Activated gamma-delta T cell treated with anti-CD3 and anti-CD28 coated beads, Interleukin-2, amount 50 U/mL, for 16 hours (primary cell): ENCODE measurements around the gene VSNL1.

ENCODE experiments used
- DNase-seq: peaks from one replicate; pipeline ENCODE4 v3.0.0-alpha.2; 2020; ENCODE audit warnings: low read depth

VSNL1 gene

GRCh38 chr2:17646081-17646554, 105.6 kb downstream of the VSNL1 start:
- peak; percentile 22 for DNase-seq

DNA sequence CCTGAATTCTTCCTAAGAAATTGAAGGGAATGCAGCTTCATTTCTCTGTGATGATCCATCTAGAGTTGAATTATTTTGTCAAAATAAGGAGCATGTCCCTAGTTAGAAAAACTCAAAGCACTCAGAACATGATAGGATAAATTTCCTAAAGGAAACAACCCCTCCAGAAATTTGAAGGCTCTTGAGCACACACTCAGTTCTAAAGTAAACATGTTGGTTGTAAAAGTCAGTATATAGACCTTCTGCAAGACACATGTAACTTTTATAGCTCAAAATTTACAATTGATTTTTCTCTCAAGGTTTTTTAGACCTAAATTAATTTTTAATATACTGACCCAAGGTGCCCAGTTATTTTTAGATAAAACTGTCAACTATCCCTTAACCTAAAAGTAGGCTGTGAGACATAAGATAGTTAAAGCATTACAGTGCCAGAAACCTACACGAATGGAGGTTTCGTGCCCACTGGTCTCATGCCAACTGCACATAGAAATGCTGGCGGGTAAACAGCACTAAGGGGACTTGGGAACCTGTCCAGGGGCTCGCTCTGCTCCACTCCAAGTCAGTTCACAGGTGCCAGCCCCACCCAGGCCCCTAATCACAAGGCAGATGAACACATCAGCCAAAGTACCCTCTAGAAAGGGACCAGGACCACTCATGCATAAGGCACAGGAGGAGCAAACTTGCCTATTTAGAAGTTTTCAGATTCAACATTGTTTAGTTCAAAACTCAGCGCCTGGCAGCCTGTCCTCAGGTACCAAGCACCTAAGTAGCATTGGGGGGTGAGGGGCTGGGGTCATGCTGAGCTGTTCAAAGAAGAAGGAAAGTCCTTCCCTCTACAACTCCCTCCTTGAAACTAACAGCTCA, 106.6 kb downstream of the VSNL1 start:
- DNase-seq, result no peak

GRCh38 chr2:17648581-17648980, 108.1 kb downstream of the VSNL1 start:
- no peak for DNase-seq

- no peak for DNase-seq
Observed at GRCh38 chr2:17649026-17649425, 108.5 kb downstream of the VSNL1 start.

DNA sequence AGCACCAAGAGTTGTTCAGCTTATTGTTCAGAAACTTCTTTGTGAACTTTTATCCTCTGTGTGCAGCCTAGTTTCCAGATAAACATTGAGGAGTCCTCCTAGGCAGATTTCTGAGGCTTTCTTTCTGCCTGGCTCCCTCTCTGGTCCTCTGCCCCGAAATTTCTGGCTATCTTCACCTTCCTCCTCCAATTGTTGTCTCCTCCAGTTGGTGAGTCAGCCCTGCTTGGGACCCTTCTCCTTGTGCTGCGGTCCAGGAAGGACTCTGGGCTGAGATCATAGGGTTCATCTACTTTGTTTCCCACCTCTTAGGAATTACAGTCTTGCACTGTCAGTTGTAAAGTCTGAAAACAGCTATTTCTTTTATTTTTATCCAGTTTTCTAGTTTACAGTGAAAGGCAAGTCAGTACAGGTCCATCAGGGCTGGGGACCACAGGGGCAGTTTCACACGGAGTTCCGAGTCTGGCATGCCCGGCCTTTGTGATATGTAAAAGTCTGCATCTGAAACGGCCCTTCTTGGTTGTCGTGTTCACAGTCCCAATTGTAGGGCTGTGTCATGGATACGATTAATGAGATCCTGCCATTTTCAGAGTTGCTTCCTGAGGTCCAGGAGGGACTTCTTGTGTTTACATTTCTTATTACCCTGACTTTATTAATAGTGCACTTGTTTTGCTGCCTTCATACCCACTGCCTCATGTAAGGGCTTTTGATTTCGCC, 112.3 kb downstream of the VSNL1 start:
- DNase-seq, result no peak

- DNase-seq, result no peak
Observed at GRCh38 chr2:17657759-17658158, 117.3 kb downstream of the VSNL1 start.

GRCh38 chr2:17658251-17658843, 117.9 kb downstream of the VSNL1 start:
- DNase-seq, result no peak

DNA sequence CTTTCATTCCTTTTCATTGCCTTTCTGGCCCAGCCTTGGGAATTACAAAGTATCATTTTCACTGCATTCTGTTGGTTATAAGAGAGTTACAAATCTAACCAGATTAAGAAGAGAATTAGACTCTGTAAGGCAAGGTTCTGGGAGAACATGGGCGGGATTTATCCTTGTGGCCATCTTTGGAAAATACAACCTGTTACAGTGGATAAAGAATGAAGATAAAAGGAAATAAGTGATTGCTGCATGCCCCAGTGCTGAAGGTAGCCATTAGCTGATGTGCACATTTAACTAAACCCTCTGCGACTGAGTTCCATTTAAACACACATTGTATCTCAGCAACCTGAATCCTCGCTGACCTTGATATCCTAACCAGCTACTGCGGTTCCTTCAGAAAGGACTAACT, 119.7 kb downstream of the VSNL1 start:
- DNase-seq, result no peak

- no peak for DNase-seq
Observed at GRCh38 chr2:17661460-17661859, 121.0 kb downstream of the VSNL1 start.

DNA sequence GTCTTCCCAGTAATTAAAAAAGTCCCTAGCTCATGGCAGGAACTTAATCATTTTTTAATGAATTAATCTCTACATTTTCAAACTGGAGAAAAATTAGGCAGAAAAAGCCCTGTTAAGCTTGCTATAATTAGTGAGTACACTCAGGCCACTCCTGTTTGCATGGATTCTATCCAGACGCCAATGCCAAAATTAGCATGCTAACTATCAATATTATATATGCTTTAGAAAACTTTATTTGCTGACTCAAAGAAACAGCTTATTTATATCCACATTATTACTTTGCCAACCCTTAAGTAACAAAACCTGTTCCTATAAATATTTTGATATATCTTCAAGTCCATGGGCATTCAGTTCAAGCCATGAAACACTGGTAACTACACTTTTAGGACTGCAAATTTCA, 122.2 kb downstream of the VSNL1 start:
- no peak for DNase-seq

DNA sequence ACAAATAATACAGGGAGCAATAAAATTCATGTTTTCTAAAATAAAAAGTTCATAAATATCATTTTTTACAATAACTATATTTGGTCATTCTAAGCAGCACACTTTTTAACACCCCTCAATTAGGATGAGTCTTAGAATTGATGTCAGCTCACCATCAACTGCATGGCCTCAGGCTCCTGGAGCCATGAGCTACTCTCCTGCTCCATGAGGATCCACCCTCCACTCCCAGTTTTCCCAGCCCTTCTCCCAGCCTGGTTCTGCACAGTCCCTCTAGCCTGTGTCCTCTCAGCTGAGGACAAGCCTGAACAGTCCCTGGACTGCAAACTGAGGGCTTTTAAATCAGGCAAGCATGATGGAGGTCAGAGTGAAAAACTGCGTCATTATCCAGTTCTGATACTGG, 124.0 kb downstream of the VSNL1 start:
- DNase-seq, result no peak

- no peak for DNase-seq
Observed at GRCh38 chr2:17667898-17668297, 127.4 kb downstream of the VSNL1 start.

DNA sequence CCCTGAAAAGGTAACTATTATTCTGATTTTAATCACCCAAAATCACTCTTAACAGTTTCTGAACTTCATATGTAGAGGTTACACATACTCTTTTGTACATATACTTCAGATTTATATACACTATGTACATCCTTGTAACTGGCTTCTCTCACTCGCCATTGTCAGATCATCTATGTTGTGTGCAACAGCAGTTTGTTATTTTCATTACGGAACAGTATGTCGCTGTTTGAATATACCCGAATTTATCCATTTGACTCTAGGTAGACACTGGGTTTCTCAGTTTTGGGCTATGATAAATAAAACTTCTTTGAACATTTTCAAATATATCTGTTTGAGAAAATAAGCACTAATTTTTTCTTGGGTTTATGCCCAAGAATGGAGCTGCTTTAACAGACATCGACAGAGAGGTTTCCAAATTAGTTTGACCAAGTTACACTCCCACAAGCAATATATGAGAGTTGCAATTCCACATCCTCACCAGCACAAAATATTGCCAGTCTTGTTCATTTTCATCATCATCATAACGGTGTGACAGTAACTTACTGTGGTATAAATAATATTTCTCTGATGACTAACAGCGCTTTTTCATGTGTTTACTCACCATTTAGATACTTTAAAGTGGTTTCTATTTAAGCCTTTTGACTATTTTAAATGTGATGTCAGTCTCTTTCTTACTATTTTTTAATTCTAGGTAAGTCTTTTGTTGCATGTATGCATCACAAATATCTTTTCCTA, 132.3 kb downstream of the VSNL1 start:
- DNase-seq, result no peak

GRCh38 chr2:17674817-17675216, 134.3 kb downstream of the VSNL1 start:
- no peak for DNase-seq

DNA sequence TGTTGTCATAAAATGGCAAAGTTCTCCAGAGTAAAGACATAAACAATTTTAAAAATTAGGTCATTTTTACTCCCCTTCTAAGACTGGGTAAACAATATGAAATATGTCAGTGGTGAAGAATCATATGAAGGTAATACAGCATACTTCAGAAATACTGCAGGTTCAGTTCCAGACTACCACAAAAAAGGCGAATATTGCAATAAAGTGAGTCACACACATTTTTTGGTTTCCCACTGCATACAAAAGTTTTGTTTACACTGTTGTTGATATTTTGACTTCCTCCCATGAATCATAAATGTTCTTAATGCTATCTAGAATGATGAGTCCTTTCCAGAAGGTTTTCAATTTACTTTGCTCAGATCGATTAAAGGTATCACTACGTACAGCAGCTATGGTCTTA, 139.6 kb downstream of the VSNL1 start:
- no peak for DNase-seq

DNA sequence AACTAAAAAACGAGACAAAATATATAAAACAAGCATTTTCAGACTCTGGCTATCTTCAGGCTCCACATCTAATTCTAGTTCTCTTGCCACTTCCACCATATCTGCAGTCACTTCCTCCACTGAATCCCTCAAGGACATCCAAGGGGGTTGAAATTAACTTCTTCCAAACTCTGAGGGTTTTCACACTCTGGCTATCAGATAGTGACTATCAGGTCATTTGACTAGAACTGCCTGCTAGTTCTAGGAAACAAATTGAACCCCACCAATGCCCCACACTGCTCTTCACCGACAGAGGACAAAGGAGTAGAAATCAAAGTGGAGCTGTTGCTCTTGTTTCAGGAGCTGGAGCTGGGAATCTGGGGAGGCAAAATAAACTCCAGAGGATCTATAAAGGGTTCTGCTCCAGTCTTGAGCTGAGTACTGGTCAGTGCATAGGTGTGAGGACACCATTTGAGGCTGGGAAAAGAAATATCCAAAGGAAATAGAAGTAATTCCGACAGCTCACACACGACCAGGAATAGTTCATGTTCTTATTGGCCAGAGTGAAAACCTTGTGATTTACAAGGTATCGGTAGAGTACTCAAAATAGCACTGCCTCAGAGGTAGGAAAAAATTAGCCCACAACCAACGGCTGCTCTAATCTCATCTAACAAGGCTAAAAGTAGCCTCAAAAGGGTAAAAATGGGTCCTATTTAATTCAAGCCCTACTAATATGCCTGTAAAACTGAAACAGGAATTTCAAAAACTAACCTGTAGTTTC, 141.8 kb downstream of the VSNL1 start:
- no peak for DNase-seq

DNA sequence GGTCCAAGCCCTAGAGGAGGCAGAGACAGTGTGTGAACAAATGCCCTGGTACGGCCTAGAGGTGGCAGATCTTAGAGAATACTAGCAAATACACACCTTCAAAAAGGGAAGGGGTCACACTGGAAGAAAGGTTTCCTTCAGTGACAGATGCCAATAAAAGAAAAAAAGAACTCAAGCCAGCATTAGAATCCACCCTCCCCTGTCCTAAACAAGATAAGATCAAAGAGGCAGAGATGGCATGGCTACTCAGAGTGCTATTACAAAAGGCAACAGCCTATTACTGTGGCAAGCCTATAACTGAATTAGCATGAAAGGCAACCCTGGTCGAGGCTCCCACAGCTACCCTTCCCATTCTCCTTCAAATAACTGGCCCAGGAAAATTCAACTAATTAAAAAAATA, 143.5 kb downstream of the VSNL1 start:
- DNase-seq, result no peak

DNA sequence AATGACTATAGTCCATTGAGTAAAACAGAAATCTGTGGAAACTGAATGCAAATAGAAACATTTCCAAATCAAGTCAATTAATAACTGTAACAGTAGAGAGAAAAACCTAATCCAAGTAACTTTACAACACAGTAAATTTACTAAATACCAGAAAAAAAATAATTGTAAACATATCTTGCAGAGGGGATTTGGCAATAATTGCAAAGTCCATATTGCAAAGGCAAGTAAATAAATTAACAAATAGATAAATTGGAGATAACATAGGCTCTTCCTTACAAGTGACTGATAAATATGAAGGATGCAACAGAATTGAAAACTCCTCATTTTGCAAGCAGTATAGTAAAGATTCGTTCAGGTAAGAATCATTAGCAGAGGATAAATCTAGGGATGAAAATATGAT, 148.1 kb downstream of the VSNL1 start:
- no peak for DNase-seq

DNA sequence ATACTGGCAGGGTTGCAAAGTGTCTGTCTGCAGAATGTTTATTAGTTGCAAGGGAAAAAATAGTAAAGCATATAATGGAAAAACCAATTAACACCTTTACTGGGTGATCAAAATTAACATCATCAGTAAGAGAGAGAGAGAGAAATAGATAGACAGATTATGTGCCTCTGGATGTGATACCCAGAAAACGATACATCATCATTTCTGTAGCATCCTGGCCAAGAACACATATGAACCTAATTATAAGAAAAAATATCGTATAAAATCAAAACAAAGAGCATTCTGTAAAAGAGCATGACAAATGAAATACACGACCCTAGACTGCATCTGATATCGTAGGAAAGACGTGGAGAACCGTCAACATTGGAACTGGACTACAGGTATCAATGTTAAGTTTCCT, 148.5 kb downstream of the VSNL1 start:
- no peak for DNase-seq

DNA sequence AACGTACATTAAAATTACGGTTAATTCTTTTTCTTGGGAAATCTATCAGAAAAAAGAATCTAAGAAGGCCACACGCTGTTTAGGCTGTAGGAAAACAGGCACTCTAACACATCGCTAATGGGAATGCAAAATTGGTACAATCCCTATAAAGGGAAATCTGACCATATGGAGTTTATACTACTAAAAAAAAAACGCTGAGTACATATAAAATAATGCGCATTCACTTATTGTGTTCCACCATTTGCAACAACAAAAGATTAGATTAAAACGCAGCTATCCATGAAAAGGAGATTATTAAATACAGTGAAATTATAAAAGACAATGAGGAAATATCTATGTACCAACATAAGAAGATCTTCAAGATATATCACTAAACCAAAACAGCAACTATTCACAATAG, 150.3 kb downstream of the VSNL1 start:
- DNase-seq, result no peak
